Activated T-cell treated with anti-CD3 and anti-CD28 coated beads for 1 hour (primary cell): ENCODE results near the gene TTC39C.

Experiments used
- DNase-seq: peaks from one replicate; pipeline ENCODE4 v3.0.0-alpha.2; 2020; ENCODE audit warnings: low read depth

Gene TTC39C

DNA sequence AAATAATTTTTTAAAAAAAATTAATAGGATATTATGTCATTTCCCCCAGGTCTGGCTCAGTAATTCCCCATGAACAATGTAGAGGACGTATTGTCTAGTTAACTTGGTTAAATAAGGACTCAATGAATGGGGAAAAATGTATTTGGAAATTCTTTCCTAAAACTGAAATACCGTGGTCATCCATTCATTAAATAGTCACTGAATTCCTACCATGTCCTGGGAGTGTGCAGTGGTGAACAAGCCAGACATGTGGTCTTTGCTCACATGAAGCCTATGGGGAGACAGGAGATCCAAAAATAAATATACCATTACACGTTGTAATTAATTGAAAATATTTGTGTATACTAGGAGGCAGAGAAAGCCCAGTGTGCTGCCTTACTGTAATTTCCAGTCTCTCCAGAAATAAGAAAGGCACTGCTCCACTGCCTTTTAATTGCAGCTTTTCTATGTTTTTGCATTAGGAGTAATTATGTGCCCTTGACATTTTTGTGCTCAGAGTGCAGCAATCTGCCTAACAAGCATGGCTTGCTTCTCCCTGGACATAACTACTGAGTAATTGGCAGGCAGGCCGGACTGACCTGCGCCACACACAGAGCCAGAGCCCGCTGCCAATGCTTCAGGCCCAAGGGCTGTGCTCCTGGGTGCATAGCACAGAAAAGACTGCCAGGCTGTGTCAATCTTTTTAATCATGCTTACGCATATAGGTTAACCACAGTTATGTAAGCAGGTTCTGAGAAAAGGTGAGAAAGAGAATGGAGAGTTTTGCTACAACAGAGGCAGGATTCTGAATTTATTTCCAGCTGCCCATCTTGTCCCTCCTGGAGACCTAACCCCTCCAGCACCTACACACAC lies 22.2 kb upstream of the TTC39C start:
- no peak for DNase-seq

DNA sequence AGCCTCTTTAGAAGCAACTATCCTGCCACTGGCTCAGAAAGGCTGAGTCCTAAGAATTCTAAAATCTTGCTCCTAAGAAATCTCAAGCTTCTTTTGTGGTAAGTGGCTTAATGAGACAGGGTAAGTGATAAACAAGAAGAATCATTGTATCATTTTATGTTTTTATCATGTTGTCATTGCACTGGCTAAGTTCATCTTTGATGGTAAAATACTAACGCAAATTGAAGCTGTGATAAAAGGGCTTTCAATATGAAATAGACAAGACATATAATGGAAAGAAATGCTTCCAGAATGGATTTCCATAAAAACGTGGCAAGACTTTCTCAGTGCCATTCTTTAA lies 21.6 kb upstream of the TTC39C start:
- no peak for DNase-seq

DNA sequence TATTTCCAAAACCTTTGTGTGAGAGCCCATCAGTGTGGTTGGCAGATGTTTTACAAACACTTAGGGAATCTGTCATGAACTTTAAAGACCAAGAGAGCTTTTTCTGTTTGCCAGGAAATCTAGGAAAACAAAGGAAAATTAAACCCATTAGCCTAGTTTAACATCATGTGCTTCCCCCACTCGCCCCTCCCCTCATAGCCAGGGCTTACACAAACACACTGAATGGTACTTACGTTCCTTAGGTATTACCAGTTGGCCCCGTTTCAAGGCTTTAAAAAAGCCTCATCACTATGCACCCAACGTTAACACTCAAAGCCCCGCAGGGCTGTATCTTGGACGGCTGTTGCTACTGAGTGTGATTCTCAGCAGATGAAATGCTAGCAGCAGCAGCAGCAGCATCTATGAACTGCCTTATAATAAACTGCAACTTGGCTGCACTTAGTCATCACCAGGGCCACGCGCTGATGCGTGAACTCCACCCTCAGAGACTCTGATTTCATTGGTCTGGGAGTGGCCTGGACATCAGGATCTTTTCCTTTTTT lies 20.1 kb upstream of the TTC39C start:
- no peak for DNase-seq

DNA sequence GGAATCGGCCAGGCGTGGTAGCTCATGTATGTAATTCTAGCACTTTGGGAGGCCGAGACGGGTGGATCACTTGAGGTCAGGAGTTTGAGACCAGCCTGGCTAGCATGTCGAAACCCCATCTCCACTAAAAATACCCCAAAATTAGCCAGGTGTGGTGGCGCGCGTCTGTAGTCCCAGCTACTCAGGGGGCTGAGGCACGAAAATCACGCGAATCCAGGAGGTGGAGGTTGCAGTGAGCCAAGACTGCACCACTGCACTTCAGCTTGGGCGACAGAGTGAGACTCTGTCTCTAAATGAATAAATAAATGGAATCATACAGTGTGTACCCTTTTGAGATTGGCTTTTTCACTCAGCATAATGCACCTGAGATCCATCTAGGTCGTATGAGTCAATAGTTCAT lies 19.4 kb upstream of the TTC39C start:
- DNase-seq, result no peak

DNA sequence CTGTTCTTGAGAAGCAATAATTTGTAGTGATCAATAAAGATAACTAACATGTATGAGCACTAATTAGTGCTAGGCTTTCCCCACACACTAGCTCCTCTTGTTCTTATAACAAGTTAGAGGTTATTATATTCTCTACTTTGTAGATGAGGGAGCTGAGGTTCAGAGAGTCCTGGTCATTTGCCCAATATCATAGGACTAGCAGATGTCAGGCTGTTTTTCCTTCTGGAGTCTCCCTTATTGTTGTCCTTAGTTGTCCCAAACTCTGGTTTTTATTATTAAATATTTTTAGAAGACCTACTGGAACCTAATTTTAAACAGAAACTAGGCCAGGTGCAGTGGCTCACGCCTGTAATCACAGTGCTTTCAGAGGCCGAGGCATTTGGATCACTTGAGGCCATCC lies 16.5 kb upstream of the TTC39C start:
- DNase-seq, result no peak

DNA sequence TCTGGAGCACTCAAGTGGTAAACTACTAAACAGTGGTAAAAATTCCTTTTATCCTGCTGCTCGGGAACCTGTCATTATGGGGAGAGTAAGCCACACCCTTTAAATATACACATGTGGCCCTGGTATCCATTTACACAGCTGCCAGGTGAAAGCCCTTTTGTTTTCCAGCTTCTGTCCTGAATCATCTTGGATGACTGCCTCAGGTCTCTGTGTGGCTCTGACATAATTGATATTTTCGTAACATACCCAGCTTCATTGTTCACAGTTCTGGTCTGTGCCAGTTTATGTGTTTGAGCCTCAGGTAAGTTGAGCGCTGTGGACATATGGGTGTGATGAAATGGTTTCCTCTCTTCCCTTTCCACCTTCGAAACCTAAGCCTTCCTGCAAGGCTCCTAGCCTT lies 15.7 kb upstream of the TTC39C start:
- DNase-seq, result no peak

DNA sequence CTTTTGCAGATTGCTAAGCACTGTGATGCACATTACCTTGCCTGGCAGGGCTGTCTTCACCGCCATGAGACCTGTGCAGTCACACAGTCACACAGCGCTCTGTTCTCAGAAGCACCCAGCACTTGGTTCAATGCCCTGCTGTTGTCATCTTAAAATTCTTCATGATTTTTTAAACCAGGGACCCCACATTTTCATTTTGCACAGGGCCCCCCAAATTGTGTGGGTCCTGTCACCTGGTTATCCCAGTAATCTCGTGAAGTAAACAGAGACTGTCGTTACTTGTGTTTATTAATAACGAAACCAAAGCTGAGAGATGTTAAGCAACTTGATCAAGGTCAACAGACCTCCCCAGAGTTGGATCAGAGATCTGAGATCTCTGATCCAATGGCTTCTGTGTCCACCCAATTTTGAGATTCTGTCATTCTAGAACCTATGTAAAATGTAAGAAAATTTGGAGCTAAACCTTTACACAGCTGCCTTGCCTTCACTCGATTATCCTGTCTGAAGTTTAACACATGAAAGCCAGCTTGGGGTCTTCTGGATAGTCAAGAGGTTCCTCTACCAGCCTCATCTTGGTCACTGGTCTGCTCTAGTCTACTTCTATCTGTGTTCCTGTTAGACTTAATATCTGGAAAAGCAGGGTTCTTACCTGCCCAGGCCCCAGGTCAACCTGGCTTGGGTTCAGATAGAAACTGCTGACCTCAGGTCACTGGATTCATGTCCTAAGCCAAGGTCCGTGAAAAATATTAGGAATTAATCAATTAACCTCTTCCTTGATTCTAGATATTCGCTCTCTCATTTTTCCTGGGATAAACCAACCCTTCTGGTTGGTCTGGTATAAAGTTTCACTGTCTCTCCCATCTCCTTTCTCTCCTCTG lies 13.7 kb upstream of the TTC39C start:
- no peak for DNase-seq

DNA sequence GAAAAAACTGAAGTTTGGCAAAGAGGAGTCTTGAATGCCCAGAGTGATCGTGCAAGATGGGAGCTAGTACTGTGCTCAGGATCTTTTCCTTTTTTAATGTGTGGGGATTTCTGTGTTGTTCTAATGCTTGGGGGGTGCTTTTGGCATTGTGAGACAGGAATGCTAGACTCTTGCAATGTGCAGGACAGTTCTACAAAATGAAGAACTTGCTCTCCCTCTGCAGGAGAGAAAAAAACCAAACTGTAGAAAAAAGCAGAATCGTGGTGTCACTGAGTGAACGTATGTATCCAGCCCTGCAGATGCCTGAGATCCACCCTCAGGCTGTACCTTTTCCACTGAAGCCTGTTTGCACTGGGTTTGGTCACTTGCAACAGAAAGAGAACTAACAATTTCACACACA lies 12.1 kb upstream of the TTC39C start:
- DNase-seq, result no peak

DNA sequence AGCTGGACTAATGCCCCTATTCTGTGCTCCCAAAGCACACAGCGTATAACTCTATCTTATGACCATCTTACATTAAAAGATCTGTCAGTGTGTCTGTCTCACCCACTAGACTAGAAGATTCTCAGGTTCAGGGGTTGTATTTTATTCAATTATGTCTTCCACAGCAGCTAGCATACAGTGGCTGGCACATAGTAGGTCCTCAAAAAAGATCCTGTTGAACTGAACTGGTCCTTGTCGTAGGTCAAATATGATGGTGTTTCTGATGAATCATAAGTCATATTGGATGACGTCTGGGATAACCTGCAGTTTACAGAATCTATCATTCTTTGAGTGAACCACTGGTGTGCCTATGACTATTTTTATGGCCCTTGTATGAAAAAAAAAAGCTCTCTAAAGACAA lies 11.3 kb upstream of the TTC39C start:
- no peak for DNase-seq

DNA sequence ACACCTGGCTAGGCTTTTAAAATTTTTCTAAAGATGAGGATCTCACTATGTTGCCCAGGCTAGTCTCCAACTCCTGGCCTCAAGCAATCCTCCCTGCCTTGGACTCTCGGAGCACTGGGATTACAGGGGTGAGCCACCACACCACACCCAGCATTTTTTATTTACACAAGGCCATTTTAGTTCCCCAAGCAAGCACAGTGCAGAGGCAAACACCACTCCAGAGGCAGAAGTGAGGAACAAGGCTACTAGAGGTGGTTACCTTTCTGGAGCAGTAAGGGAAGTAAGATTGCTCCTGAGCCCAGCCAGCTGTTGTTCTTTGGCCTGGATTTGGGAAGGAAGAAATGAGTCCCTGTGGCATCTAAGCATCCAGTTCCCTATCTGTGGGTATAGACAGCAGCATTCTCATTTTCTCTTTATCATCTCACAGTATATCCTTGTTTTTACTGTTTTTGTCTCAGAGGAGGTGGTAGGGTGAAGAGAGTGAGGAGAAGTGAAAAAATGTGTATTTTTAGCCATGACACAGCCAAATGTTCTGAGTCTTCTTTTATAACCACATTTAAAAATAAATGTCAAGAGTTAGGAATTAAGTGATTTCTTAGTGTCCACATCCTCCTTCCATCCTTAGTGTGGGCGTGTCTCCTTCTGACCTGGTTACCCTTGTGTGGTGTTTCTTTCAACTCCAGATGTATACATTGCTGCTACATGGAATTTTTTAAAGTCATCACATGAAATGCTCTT lies 10.5 kb upstream of the TTC39C start:
- DNase-seq, result no peak

DNA sequence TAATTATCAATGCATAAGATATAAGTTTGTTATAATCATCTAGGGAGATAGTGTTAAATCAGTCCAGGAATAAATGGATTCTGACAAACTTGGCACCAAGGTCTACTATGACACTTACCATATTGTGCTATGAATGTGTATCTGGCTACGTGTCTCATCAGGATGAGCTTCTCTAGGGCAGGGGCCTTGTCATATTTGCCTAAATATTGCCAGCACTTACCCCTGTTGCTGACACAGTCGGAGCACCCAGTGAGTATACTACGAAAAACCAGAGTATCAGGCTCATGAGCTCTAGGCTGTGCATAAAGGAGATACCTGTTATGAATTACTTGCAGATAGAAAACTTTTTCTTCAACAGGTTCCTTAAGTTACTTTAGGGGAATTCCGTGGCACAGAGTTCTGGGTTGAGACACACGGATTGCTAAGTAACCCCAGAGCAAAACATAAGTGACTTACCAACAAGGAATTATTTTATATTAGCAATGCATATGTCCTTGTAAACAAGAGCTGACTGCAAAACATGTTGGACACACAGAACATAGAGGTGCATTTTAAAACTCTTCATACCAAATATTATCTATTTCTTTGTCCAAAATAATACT lies 7.7 kb upstream of the TTC39C start:
- DNase-seq, result no peak

DNA sequence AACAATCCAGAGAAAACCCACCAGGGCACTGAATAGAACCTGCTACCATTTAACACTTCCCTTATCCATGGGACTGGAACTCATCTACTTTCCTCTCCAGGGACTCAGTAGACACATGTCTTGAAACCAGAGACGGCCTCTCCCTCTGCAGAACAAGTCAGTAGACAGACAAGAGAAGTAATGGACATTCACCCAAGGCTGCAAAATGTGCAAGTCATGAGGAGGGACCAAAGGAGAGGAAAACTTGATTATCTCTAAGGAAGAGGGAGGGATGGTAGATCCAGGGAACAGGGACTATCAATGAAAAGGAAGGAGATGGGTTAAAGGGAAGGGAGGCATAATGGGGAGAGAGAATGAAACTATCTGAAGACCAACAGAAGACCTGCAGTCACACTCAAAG lies 5.3 kb upstream of the TTC39C start:
- no peak for DNase-seq

DNA sequence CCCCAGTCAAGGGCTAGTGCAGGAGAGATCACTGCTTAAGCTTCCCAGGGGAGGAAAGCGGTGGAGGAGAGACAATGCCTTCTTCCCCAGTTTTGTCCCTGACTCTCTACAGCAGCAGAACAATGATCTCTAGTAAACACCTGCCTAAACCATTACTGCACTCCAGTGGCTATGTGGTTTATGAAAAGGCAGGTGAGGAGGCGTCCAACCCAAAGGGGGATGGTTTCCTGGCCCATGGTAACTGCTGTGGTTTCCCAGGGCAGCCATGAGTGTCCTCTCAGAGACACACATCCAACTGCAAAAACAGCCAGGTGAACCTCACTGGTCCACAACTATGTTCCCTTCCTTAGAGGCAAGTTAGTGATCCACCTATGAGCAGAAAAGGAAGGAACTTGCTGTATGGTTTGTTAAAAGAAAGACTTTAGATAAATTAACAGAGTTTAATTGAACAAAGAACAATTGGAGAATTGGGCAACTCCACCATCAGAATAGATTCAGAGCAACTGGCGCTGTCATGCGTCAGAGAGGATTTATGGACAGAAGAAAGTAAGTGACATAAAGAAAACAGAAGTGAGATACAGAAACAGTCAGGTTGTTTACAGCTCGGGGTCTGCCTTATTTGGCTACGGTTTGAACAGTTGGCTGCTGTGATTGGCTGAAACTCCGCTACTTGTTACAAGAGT lies 4.8 kb upstream of the TTC39C start:
- DNase-seq, result no peak

DNA sequence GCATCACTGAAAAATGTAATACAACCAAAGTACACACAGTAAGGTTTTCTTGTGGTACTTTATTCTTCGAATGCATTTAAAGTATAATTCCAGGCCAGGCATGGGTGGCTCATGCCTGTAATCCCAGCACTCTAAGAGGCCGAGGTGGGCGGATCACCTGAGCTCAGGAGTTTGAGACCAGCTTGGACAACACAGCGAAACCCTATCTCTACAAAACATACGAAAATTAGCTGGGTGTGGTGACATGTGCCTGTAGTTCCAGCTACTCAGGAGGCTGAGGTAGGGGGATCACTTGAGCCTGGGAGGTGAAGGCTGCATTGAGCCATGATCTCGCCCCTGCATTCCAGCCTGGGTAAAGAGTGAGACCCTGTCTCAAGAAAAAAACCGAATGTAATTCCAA lies 3.9 kb upstream of the TTC39C start:
- no peak for DNase-seq

DNA sequence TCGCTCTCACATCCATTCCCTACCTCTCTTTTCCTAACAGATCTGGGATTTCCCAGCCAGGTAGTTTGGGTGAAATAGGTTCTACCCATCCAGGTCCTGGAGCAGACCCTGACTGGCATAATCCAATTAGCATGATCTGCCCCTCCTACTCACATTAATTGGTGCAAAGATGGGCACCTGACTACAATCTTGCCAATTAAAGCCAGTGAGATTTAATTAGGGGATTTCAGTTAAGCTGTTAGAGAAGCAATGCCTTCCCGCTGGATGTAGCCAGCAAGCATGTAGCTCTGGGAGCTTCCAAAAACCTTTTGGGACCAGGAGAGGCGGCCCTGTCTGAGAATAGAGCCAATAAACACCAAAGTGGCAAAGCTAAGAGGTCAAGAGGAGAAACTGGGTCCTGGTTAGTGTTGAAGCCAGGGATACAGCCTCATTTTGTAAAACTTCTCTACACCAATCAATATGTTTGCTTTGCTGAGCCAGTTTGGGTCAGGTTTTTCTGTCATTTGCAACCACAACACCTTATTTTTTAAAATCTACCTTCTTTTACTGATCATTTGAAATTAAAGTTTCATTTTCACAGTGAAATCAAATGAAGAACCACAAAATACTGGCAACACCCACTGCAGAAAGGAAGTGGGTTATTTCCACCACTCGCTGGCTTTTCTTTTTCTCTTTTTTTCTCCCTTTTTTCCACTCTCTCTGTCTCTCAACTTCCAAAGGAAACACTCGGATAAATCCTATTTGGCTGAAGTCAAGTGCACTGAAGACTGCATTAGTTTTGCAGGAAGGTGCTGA lies 3.2 kb upstream of the TTC39C start:
- no peak for DNase-seq

DNA sequence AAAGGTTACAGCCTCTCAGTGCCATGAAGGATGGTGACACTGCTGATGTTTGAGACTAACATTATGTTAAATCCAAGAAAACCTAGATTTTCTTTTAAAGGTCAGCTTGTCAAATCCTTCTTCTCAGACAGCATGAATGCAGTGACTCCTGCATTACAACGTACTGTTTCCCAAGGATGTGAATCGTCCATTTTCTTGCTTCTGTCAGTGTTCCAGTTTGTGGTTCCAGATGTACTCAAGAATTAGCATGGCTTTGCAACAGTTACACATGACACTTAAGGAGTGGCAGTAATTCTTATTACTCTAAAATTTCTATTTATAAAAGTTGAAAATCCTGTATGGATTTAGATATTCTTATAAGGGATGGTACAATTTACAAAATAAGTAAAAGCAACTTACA lies 1.5 kb upstream of the TTC39C start:
- no peak for DNase-seq

DNA sequence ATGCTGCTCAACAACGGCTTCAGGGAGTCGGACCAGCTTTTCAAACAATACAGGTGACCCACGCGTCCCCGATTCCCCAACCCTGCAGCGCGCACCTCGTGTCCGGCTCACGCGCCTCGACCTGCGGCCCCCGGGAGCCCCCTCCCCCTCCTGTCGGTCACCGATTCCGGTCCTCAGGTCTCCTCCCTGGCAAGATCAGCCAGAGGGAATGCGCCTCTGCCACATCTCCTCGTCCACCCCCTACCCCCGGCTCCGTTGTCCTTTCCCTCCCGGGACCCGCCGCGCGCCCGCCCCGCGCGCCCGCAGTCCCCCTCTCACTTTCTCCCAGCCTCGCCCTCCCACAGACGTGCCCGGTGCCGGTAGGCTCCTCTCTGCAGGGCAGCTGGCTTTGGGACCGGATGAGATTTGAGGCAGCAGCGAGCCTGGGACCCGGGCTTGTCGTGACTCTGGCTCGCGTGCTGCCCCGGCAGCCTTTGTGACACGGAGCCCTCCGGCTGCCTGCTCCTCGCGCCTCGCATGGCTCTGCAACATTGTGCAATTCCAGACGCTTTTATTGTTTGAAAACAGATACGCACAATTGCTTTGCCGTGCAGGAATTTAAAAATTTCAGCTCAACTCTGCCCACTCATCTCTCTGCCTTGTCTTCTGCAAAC lies 558 bp downstream of the TTC39C start:
- peak; percentile 40 for DNase-seq

DNA sequence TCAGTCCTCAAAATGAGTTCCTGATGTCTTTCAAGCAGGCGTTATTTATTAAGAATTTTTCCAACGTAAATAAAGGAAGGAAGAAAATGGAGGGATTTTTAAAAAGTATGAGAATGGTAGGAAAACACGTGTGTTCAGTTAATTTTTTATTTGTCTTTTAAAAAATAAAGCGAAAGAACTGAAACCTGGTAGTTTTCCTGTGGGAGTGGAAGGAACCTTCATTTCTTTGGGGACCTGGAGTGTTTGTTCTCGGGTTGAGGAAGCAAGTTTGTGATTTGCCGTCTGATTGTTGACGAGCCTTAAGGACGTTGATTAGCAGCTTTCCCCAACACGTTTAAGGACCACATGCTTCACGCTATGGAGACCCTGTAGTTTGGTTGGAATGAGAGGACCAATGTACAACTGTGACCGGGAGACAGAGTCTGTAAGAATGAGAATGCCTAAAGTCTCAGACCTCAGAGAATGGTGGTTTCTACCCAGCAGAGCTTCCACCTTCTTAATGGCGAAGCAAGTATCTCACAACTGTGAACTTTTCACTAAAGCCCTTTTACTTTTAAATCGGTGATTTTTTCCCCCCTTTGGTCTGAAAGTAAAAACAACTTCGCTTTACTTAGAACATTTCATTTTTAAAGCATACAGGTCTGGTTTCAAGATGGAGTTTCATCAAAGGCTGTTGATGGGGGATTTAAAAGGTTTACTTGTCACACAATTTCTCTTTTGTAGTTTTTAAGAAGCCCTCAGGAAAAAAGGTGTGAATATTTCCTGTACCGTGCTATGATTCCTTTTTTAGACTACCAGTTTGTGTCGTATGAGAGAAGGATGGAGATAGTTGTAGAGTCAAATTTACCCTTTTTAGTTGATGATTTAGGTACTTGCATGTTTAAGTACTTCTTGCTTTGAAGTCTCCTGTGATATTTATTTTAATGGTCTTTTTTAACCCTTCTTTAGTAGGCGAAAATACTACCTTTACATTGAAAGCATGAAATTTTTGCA lies 1.4 kb downstream of the TTC39C start:
- no peak for DNase-seq

DNA sequence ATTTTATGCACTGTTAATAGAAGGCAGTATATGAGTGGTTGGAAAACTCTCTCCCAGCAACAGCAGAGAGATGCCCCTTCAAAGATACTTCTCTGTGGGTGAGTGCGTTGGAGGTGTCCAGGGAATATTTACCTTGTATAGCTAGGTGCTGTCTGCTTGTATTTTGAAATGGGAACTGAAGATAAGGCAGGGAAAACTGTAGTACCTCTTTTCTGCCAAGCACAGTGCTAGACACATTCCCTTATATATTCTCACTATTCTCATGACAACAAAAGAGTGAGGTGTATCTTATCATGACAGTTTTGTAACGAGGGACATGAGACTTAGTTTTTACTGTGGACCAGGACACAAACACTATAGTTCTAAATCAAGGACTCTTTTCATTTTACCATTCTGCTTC lies 2.1 kb downstream of the TTC39C start:
- DNase-seq, result no peak
